NOMO-1 (cell line): Measurements from ENCODE around the gene LRIT3.

Source experiments
- DNase-seq, 2 experiments: peaks; one replicate each; lab custom pipeline; 2025; ENCODE audit not compliant: unreplicated experiment in 2 of 2; lab: John Stamatoyannopoulos, UW

Gene LRIT3, protein sequence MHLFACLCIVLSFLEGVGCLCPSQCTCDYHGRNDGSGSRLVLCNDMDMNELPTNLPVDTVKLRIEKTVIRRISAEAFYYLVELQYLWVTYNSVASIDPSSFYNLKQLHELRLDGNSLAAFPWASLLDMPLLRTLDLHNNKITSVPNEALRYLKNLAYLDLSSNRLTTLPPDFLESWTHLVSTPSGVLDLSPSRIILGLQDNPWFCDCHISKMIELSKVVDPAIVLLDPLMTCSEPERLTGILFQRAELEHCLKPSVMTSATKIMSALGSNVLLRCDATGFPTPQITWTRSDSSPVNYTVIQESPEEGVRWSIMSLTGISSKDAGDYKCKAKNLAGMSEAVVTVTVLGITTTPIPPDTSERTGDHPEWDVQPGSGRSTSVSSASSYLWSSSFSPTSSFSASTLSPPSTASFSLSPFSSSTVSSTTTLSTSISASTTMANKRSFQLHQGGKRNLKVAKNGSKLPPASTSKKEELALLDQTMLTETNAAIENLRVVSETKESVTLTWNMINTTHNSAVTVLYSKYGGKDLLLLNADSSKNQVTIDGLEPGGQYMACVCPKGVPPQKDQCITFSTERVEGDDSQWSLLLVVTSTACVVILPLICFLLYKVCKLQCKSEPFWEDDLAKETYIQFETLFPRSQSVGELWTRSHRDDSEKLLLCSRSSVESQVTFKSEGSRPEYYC

DNA sequence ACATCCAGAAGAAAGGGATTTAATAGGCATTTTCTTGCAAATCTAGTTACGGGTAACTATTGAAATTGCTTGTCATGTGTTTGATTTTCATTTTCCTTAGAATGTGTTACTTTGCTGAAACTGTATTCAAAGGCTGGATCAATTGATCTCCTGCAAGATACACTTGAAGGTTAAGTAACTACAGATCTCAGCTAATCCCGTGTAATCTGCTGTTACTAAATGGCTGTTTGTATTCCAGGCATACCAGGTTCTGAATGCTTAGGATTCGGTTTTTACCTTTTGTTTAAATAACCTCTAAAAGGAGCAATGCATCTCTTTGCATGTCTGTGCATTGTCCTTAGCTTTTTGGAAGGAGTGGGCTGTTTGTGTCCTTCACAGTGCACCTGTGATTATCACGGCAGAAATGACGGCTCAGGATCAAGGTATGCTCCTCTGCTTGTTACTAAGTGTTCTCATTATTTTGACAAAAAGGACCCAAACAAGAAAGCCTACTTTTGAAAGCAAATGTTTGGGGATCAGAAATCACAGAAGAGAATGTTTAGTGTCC is at the start of gene LRIT3:
Gene LRIT3, plus strand, starts transcription at position 212 of the 547 bp plus-strand sequence. Its CDS starts 95 bp downstream, at position 307.
- DNase-seq = no peak

DNA sequence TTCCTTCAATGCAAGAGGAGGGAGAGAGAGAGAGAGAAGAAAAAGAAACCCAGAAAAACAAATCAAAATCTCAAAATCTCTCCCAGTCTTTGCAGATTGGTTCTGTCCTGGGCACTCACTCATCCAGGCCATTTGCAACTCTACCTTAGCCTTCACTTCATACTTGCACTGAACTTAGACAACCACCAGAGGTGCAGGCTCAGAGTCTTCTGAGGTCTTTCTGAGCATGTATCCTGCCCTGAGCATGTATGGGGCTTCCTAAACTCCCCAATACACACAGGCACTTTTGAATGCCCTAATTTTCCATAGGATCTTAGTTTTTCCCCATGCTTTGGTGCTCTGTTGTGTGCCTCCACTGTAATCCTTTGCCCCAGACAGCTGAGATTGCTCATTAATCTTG is 49.0 kb upstream of the LRIT3 start:
- no peak for DNase-seq

DNA sequence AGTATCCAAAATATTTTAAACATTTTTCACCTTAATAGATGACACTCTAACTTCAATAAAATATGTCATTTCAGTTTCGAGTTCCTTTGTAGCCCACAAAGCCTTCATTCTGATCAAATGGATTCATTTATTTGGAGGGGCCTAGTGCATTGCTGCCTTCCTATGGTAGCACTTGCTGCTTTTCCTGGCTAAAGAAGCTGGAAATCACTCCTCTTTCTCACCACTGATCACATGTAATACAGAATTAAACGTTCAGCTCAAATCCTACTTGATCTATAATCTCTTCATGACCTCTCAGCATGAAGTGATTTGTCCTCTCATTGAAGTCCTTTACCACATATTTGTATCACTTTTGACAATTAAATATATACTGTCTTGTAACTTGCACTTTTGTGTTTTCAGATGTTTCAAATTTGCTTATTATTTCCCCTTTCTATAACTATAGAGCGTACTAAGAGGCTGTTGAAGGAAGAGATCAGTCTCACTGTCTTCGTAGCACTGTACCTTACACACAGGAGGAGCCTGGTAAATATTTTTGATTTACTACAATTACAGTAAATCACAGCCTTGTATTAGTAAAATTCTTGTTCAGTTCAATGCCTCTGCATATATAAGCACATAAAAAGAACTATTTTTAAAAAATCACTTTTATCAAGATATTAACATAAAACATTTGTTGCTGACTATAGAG is 46.7 kb upstream of the LRIT3 start:
- DNase-seq = no peak

DNA sequence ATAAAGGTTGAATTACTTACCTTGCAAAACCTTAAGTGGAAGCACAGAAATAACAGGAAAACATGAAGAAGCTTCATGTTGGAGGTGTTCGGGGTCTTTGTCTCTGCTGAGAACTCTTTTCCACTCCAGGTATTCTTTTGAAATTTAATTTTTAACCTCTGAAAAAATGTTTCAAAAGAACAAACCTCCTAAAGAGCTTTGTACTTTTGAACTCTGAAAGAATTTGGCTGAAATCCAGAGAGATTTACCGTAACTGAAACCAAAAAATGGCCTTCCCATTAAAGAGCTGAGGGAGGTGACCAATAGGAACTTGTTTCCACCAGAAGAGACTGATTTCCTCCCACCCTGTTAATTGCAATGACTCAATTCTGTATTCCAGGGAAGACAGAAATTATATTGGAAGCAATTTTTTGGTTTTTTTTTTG is 46.0 kb upstream of the LRIT3 start, which contains the start of gene CFI:
Gene CFI, minus strand, starts transcription at position 105 of the 425 bp plus-strand sequence. Its CDS starts 28 bp downstream, at position 77.
- DNase-seq = no peak

DNA sequence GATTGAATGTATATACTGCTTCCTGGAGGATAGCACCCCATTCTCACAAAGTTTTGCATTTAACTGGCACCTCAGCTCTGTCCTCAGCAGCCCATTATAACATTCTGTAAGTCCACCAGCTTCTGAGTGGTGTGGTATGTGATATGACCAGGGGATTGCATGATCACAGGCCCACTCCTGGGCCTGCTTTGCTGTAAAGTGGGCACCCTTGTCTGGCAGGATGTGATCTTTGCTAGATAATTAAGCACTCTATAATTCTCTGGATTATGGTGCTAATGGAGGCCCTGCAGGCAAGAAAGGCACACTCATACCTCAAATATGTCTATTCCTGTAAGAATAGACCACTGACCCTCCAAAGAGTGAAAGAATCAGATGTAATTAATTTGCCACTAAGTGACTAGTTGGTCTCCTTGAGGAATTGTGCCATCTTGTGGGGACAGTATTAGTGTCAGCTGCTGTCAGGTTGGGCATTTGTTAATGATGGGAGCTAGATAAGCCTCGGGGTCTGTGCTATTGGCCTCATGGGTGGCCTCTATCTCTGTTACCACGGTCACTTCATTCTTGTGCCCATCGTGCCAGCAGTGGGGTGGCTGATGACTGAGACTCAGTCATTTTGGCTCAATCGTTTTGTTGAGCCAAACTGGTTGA is 43.9 kb upstream of the LRIT3 start:
- peak in 1 of 2 experiments; percentile 13 for DNase-seq

DNA sequence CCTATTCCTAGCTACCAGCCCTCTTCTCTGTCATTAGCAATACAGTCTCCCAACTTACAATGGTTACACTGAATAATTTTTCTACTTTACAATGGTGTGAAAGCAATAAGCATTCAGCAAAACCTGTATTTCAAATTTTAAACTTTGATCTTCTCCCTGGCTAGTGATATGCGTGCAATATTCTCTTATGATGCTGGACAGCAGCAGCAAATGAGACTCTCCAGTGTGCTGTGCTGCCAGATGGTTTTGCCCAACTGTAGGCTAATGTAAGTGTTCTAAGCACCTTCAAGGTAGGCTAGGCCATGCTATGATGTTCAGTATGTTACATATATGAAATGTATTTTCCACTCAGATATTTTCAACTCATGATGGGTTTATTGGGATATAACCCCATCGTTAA is 38.3 kb upstream of the LRIT3 start:
- DNase-seq = no peak

DNA sequence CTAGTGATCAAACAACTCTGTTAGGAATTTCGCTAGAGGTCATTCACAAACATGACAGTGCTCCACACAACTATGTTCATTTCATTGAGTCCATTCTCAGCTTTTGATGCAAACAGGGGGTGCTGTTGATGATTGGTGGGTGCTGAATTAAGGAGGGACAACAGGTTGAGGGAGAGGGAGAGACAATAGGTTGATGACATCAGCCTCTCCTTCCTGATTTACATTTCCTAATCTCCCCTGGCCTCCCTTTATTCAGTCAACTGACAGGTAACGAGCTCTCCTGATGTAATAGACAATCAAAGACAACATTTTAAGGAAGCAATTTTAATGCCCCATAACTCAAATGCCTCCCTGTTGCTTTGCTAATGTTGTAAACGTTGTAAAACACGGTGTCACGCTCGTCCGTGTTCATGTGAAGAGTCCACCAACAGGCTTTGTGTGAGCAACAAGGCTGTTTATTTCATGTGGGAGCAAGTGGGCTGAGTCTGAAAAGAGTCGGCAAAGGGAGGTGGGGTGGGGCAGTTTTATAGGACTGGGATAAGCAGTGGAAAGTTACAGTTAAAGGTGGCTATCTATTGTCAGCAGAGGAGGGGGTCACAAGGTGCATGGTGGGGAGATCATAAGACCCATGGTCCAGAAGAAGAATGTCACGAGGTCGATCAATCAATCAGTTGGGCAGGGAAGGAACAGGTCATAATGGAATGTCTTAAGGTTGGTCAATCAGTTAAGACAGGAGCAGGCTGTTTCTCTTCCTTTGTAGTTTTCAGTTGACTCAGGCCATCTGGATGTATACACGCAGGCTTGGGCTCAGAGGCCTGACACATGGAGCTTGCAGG is 37.1 kb upstream of the LRIT3 start:
- DNase-seq = peak in 1 of 2 experiments; percentile 15

DNA sequence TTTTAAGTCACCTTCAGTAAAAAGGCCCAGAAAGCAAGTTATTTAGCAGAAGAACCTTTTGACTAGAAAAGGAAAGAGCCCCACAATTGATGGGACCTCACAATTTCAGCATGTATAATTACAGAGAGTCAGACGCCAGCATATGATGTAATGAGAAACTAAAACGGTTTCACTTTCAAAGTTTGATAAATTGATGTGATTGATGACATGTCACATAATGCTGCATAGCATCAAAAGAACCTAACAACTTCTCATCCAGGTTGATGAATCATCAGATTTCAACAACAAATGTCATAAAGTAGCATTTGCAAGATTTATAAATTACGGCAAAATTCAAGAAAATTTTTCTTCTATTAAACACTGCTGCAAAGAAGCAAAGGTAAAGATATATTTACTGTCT is 36.2 kb upstream of the LRIT3 start:
- DNase-seq = peak in 1 of 2 experiments; percentile 46

DNA sequence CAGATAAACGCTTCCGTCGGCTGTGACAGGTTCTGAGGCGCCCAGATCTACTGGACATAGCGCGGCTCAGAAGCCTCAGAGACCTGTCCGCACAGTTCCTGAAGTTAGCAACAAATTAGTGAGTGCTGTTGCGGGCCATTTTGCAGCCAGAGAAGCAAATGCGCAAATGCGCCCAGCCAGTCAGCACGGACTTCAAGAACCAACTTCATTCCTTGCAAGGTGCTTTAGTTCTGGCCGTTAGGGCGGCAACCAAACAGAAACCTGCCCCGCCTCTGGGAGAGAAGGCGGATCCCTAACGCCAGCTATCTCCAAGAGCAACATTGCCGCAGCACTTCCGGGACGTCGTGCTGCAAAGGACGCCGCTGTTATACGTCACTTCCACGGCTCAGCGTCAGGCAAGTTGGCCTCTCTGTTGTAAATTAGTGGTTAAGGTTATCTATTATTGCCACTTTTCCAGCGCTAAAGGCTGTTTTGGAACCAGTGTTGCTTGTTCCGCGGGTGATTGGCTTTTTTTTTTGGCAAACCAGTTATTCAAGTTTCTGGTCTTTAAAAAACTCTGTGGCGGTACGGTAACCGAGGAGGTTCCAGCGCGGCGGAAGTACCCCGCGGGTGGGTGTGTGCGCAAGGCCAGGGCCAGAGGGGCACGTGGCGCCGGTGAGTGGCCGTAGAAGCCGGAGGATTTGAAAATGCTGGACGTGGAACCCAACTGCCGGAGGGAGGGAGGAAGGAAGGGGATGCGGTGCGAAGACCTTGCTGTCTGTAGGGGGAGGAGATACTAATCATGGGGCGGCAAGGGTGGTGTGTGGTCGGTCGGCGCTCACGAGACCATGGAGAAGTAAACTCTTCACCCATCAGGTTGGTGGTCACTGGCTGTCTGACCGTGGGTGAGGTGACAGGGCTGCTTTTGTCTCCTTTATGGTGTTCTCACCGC is 32.5 kb upstream of the LRIT3 start, which contains the start of gene GAR1:
Gene GAR1, plus strand, starts transcription at position 612 of the 931 bp plus-strand sequence. CDS start 403 bp downstream, outside the sequence.
- peak; percentile 93 to 96 for DNase-seq

DNA sequence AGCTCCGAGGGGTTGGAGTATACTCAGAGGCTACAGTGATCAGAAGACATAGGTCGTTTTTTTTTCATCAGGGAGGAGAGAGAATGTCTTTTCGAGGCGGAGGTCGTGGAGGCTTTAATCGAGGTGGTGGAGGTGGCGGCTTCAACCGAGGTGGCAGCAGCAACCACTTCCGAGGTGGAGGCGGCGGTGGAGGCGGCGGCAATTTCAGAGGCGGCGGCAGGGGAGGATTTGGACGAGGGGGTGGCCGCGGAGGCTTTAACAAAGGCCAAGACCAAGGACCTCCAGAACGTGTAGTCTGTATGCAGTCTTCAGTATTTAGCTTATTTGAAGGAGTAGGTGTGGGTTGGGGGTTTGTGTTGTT is 31.8 kb upstream of the LRIT3 start:
- no peak for DNase-seq

DNA sequence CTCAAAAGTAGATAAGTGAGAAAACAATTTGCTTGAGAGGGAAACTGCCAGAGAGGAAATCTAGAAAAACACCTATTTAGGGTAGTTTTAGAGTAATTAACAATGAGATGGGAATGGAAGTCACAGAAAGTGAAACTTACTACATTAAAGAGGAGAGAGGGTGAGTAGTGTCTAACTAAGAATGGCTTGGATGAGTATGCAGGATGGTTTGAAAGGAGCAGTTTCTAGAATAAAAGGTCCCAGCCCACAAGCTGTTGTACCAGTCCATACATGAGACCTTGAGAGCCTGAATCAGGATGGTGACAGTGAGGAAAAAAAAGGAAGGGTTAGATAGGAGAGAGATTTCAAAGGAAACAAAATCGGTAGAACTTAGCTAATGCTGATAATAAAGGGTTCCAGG is 31.0 kb upstream of the LRIT3 start:
- DNase-seq = no peak

DNA sequence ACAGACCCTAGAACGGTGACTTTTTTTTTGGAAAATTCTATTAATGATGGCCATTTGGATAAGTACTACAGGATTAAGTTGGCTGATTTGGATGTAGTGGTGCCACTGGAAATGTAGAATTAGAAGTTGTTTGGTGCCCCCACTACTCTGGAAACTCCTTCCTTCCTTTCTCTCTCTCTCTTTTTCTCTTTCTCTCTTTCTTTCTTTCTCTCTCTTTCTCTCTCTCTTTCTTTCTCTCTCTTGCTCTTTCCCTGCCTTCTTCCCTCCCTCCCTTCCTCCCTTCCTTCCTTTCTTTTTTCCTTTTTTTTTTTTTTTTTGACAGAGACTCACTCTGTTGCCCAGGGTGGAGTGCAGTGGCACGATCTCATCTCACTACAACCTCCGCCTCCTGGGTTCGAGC is 29.6 kb upstream of the LRIT3 start:
- DNase-seq = no peak

DNA sequence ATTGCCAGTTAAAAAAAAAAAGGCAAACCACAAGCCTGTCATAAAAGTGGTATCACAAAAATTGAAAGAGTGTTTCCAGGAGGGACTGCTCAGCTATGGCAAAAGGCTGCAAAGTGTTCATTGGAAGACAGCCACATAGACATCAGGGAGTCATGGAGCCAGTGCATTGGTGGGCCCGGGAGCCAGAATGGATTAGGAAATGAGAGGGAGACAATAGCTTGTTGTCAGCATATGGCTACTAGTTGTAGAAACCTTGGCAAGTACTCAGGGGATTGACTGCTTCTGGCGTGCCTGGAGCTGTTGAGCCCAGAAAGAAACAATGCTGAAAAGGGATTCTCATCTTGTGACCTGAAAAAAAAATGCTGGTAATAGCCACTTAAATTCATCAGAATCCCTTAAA is 27.3 kb upstream of the LRIT3 start:
- no peak for DNase-seq

DNA sequence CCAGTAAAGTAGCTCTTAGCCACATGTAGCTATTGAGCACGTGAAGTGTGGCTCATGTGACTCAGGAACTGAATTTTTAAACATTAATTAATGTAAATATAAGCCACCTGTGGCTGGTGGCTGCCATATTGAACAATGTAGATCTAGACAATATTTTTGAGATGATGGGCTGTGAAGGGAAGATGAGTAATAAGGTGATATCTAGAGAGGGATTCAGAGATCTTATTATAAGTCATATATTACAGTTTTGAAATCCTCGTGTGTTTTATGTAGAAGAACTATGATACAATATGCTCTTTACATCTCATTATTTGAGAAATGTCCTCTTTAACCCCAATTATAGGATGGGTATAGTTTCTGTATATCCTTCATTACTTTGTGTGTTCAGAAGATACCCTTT is 26.7 kb upstream of the LRIT3 start:
- no peak for DNase-seq

DNA sequence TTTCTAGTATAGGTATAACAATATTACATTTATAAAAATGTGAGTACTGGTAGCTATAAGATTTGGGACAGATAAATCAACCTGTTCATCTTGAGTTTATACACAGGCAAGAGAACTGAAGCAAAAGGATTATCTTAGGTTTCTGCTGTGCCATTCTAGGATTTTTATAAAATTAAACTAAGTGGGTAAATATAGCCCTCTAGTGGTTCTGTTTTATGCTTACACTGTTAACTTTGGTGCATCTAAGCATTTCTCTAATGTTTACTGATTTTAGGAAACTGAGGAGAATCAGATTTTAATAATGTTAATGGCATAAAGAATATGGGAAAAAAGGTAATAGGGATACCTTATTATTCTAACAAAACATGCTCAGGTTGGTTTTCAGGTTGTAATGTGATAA is 21.2 kb upstream of the LRIT3 start:
- peak; percentile 5 to 41 for DNase-seq

DNA sequence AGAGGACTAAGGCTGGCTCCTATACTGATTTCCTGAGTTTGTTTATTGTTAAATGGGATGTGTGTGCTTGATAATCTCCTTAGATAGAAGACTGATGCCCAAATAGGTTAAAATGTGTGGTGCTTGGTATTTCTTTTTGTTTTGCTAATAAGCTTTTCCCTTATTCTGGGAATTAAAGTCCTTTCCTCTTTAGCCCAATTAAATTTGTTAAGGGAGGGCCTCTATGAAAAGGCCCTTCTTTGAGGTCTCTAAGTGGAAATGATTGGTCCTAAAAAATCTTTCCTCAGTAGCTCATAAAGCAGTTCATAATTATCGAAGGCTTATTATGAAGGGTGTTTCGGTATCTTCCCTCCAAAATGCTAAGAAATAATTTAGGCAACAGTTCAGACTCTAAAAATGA is 20.2 kb upstream of the LRIT3 start, which contains the start of gene RRH:
Gene RRH, plus strand, starts transcription at position 301 of the 400 bp plus-strand sequence. Its CDS starts 56 bp downstream, at position 357.
- no peak for DNase-seq

DNA sequence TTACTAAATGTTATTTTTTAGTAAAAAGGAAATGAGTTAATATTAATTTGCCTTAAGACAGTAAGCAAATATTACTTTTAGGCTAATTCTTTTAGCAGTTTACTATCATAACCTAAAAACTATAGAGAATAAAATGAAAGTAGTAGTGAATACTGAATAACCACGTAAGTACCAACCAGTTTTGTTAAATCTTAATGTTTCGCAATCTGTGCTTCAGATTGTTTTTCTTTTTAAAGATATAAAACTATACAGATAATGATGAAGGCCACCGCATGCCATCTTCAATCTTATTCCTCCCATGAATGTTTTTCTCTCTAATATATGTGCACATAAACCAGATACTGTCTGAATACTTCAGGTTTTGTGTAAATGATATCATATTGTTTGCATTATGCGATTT is 14.2 kb upstream of the LRIT3 start:
- no peak for DNase-seq

DNA sequence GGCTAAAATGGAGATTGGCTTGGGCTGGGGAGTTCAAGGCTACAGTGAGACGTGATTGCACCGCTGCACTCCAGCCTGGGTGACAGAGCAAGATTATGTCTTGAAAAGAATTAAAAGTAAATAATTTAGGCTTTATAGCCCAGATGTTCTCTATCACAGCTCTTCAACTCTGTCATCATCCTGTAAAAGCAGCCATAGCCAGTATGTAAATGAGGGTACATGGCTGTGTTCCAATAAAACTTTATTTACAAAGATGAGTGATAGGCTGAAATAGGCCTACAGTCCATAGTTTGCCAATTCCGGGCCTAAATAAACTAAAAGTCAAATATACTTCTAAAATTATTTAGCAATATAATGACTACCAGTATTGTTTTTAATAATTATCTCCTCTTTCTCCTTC is 10.9 kb upstream of the LRIT3 start:
- DNase-seq = no peak
